ENCODE data around the gene ATP11A.

DNA sequence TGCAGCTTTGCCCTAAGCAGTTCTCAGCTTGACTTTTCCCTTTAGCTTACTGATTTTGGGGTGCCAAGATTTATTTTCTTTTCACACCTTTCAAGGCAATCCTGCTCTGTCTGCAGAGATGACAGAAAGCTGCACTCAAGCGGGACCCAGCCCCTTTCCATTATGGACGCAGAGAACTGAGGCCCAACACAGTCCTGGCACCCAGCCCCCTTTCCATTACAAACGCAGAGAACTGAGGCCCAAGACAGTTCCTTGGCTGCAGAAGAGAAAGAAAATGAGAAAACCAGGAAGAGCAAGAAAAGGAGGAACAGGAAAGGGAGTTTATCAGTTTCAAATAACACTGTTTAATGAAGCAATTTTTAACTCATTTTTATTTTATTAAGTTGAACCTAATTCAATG is 36.8 kb upstream of the ATP11A start:
- TF ChIP-seq POLR2A (IDR thresholded peaks at IDR 0.05): no peak
- TF ChIP-seq, protein P1, sequence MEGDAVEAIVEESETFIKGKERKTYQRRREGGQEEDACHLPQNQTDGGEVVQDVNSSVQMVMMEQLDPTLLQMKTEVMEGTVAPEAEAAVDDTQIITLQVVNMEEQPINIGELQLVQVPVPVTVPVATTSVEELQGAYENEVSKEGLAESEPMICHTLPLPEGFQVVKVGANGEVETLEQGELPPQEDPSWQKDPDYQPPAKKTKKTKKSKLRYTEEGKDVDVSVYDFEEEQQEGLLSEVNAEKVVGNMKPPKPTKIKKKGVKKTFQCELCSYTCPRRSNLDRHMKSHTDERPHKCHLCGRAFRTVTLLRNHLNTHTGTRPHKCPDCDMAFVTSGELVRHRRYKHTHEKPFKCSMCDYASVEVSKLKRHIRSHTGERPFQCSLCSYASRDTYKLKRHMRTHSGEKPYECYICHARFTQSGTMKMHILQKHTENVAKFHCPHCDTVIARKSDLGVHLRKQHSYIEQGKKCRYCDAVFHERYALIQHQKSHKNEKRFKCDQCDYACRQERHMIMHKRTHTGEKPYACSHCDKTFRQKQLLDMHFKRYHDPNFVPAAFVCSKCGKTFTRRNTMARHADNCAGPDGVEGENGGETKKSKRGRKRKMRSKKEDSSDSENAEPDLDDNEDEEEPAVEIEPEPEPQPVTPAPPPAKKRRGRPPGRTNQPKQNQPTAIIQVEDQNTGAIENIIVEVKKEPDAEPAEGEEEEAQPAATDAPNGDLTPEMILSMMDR (IDR thresholded peaks at IDR 0.05): no peak
